Measurements from ENCODE around the gene PTPRM.

Gene PTPRM

DNA sequence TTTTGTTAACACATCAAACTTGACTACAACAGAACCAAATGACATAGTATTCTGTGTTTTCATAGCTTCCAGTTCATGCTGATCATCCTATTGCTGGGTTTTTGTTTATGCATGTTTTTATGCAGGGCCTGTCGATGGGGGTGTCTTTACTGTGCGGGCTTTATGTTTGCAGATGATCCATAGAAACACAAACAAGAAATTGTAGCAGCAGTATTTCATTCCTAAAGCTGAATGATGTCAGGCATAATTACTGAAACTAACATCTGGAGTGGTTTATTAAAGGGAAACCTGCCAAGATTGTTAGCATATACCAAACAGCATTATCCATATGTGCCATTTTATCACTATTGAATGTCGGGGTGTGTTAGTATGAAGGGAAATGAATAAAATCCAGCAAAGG is 129.7 kb downstream of the PTPRM start:
- no peaks in the 10 kb centered on the region for H3F3A ChIP-seq (ENCODE audit: control insufficient read depth, insufficient read depth)
- H3K27me3 ChIP-seq (ENCODE audit: control insufficient read depth, low read length) = no peaks in the 10 kb centered on the region
- H3K9me3 ChIP-seq (ENCODE audit: control insufficient read depth, insufficient read depth, low read length) = no peaks in the 10 kb centered on the region
- no peaks in the 10 kb centered on the region for H3K9me2 ChIP-seq (replicated peaks; ENCODE audit: control insufficient read depth, low read length)
- H3K79me2 ChIP-seq (ENCODE audit: control insufficient read depth, low read length) = no peaks in the 10 kb centered on the region
- no peak overlapping the region for H3K27ac ChIP-seq (ENCODE audit: low read depth, low read length)
- no peaks in the 10 kb centered on the region for H4K20me1 ChIP-seq (ENCODE audit: control insufficient read depth, insufficient read depth, low read depth, low read length)
- no peak overlapping the region for H3K4me3 ChIP-seq (ENCODE audit: low read length)
- no peak overlapping the region for H3K4me2 ChIP-seq (ENCODE audit: low read length)
- TF ChIP-seq, protein P1, sequence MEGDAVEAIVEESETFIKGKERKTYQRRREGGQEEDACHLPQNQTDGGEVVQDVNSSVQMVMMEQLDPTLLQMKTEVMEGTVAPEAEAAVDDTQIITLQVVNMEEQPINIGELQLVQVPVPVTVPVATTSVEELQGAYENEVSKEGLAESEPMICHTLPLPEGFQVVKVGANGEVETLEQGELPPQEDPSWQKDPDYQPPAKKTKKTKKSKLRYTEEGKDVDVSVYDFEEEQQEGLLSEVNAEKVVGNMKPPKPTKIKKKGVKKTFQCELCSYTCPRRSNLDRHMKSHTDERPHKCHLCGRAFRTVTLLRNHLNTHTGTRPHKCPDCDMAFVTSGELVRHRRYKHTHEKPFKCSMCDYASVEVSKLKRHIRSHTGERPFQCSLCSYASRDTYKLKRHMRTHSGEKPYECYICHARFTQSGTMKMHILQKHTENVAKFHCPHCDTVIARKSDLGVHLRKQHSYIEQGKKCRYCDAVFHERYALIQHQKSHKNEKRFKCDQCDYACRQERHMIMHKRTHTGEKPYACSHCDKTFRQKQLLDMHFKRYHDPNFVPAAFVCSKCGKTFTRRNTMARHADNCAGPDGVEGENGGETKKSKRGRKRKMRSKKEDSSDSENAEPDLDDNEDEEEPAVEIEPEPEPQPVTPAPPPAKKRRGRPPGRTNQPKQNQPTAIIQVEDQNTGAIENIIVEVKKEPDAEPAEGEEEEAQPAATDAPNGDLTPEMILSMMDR (IDR thresholded peaks at IDR 0.05; ENCODE audit: low read depth, low read length, poor library complexity, severe bottlenecking) = no peak
- TF ChIP-seq EZH2phosphoT487 (IDR thresholded peaks at IDR 0.05; ENCODE audit: borderline replicate concordance, low read length) = no peak
- no peaks in the 10 kb centered on the region for H3K4me1 ChIP-seq (ENCODE audit: control insufficient read depth, low read length)
- H3K36me3 ChIP-seq (ENCODE audit: control insufficient read depth, low read length) = no peaks in the 10 kb centered on the region

DNA sequence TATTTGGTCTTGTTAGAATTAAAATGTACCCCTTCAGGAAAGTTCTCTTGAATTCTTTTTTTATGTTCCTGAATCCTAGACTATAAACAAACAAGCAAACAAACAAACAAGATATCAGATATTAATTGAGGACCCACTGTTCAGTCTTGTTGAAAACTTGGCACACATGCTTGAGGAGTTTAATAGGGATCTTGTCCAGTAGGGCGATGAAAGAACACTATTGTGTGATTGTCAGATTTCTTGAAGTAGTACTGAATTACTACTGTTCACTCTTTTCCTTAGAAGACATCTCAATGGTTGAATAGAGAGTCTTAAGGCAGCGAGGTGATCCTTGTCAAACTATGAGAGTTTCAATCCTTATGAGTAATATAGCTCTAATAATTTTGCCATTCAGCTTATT is 130.2 kb downstream of the PTPRM start:
- H3K4me2 ChIP-seq (ENCODE audit: low read length) = no peak overlapping the region
- no peaks in the 10 kb centered on the region for H3K4me1 ChIP-seq (ENCODE audit: control insufficient read depth, low read length)
- no peaks in the 10 kb centered on the region for H3K79me2 ChIP-seq (ENCODE audit: control insufficient read depth, low read length)
- no peaks in the 10 kb centered on the region for H3K27me3 ChIP-seq (ENCODE audit: control insufficient read depth, low read length)
- no peaks in the 10 kb centered on the region for H4K20me1 ChIP-seq (ENCODE audit: control insufficient read depth, insufficient read depth, low read depth, low read length)
- H3K36me3 ChIP-seq (ENCODE audit: control insufficient read depth, low read length) = no peaks in the 10 kb centered on the region
- no peak overlapping the region for H3K27ac ChIP-seq (ENCODE audit: low read depth, low read length)
- no peaks in the 10 kb centered on the region for H3F3A ChIP-seq (ENCODE audit: control insufficient read depth, insufficient read depth)
- H3K9me3 ChIP-seq (ENCODE audit: control insufficient read depth, insufficient read depth, low read length) = no peaks in the 10 kb centered on the region
- no peak overlapping the region for H3K4me3 ChIP-seq (ENCODE audit: low read length)
- TF ChIP-seq, protein P1 (IDR thresholded peaks at IDR 0.05; ENCODE audit: low read depth, low read length, poor library complexity, severe bottlenecking) = no peak
- no peak for TF ChIP-seq EZH2phosphoT487 (IDR thresholded peaks at IDR 0.05; ENCODE audit: borderline replicate concordance, low read length)
- H3K9me2 ChIP-seq (replicated peaks; ENCODE audit: control insufficient read depth, low read length) = no peaks in the 10 kb centered on the region

DNA sequence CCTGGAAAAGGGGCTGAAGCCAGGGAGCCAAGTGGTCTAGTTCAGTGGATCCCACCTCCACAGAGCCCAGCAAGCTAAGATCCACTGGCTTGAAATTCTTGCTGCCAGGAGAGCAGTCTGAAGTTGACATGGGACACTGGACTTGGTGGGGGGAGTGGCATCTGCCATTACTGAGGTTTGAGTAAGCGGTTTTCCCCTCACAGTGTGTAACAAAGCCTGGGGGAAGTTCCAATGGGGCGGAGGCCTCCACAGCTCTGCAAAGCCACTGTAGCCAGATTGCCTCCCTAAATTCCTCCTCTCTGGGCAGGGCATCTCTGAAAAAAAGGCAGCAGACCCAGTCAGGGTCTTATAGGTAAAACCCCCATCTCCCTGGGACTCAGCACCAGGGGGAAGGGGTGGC is 144.4 kb downstream of the PTPRM start:
- H3K79me2 ChIP-seq (ENCODE audit: control insufficient read depth, low read length) = no peaks in the 10 kb centered on the region
- no peak overlapping the region for H3K27ac ChIP-seq (ENCODE audit: low read depth, low read length)
- no peaks in the 10 kb centered on the region for H3K27me3 ChIP-seq (ENCODE audit: control insufficient read depth, low read length)
- no peaks in the 10 kb centered on the region for H3K4me1 ChIP-seq (ENCODE audit: control insufficient read depth, low read length)
- H3K9me3 ChIP-seq (ENCODE audit: control insufficient read depth, insufficient read depth, low read length) = no peaks in the 10 kb centered on the region
- no peak overlapping the region for H3K4me2 ChIP-seq (ENCODE audit: low read length)
- no peak for TF ChIP-seq EZH2phosphoT487 (IDR thresholded peaks at IDR 0.05; ENCODE audit: borderline replicate concordance, low read length)
- TF ChIP-seq, protein P1 (IDR thresholded peaks at IDR 0.05; ENCODE audit: low read depth, low read length, poor library complexity, severe bottlenecking) = no peak
- no peaks in the 10 kb centered on the region for H3F3A ChIP-seq (ENCODE audit: control insufficient read depth, insufficient read depth)
- no peaks in the 10 kb centered on the region for H3K36me3 ChIP-seq (ENCODE audit: control insufficient read depth, low read length)
- no peaks in the 10 kb centered on the region for H4K20me1 ChIP-seq (ENCODE audit: control insufficient read depth, insufficient read depth, low read depth, low read length)
- no peak overlapping the region for H3K4me3 ChIP-seq (ENCODE audit: low read length)
- no peaks in the 10 kb centered on the region for H3K9me2 ChIP-seq (replicated peaks; ENCODE audit: control insufficient read depth, low read length)

DNA sequence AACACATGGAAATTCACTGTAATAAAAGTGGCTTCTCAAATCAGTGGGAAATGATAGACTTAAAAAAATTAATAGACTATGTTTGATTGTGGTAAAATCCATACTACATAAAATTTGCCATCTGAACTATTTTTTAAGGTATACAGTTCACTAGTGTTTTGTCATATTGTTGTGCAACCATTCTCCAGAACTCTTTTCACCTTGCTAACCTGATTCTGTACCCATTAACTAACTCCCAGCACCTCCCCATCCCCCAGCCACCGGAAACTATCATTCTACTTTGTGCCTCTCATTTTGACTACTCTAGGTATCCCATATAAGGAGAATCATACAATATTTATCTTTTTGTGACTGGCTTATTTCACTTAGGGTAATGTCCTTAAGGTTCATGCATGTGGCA is 153.3 kb downstream of the PTPRM start:
- Histone ChIP-seq H3K9me3 (ENCODE audit: control insufficient read depth, insufficient read depth, low read length) (peaks cover 4% of the 10 kb centered on the region; the same call in 1 of the 2 replicates), H3K36me3 (ENCODE audit: control insufficient read depth, low read length) (no peaks in the 10 kb centered on the region), H3K79me2 (ENCODE audit: control insufficient read depth, low read length) (no peaks in the 10 kb centered on the region), H4K20me1 (ENCODE audit: control insufficient read depth, insufficient read depth, low read depth, low read length) (no peaks in the 10 kb centered on the region), H3K4me3 (ENCODE audit: low read length) (no peak overlapping the region), H3K4me2 (ENCODE audit: low read length) (no peak overlapping the region), H3K27me3 (ENCODE audit: control insufficient read depth, low read length) (no peaks in the 10 kb centered on the region), H3F3A (ENCODE audit: control insufficient read depth, insufficient read depth) (no peaks in the 10 kb centered on the region), H3K9me2 (replicated peaks; ENCODE audit: control insufficient read depth, low read length) (no peaks in the 10 kb centered on the region), H3K27ac (ENCODE audit: low read depth, low read length) (no peak overlapping the region), H3K4me1 (ENCODE audit: control insufficient read depth, low read length) (no peaks in the 10 kb centered on the region)
- no peak for TF ChIP-seq EZH2phosphoT487 (IDR thresholded peaks at IDR 0.05; ENCODE audit: borderline replicate concordance, low read length)
- TF ChIP-seq, protein P1 (IDR thresholded peaks at IDR 0.05; ENCODE audit: low read depth, low read length, poor library complexity, severe bottlenecking) = no peak
